Activated CD4-positive, alpha-beta memory T cell treated with anti-CD3 and anti-CD28 coated beads for 36 hours (primary cell): ENCODE results near the gene TAAR1. TPM values are rescaled to one million over a fixed set of nuclear protein-coding genes. Genes with fewer than 3 reads are reported as not detected.
"Not testable (repeated sequence)": the region's sequence is repeated elsewhere in the genome, so short reads cannot be mapped to it uniquely, and the experiment has no call there.

Source experiments
- CTCF ChIA-PET: fragments of 350-600 bp; sonication (Branson Sonifier 250); formaldehyde crosslinking; loops from one replicate; lab custom pipeline; 2021; ENCODE audit warnings: antibody characterized with exemption, inconsistent platforms; lab: Charles Lee
- POLR2A ChIA-PET: fragments of 350-600 bp; sonication (Branson Sonifier 250); formaldehyde crosslinking; loops from one replicate; lab custom pipeline; 2021; ENCODE audit warnings: antibody characterized with exemption; lab: Charles Lee
- DNase-seq: peaks from one replicate; pipeline ENCODE4 v3.0.0-alpha.2; 2020
- H3K27ac Mint-ChIP-seq: one replicate; pipeline ENCODE4 v1.8.0; 2021; ENCODE audit warnings: mixed read lengths
- H3K27me3 Mint-ChIP-seq: one replicate; pipeline ENCODE4 v1.8.0; 2021; ENCODE audit warnings: mixed read lengths
- H3K36me3 Mint-ChIP-seq: one replicate; pipeline ENCODE4 v1.8.0; 2021; ENCODE audit warnings: mixed read lengths
- H3K4me1 Mint-ChIP-seq: one replicate; pipeline ENCODE4 v1.8.0; 2021; ENCODE audit warnings: low read depth, mixed read lengths
- H3K4me3 Mint-ChIP-seq: one replicate; pipeline ENCODE4 v1.8.0; 2021; ENCODE audit warnings: mild to moderate bottlenecking, mixed read lengths
- H3K9me3 Mint-ChIP-seq: one replicate; pipeline ENCODE4 v1.8.0; 2021; ENCODE audit warnings: mixed read lengths
- intact Hi-C: fragments of 100-400 bp; cut with micrococcal nuclease; formaldehyde crosslinking; loops from one replicate; pipeline ENCODE4 v1.15.1; 2023
- total RNA-seq, 2 experiments: library from RNA; stranded (reverse); gene quantifications; one replicate each; pipeline ENCODE4 v1.2.3, GENCODE V29; 2021

The TAAR1 gene
- total RNA-seq, 2 experiments from 2014 or later = not detected

- H3K4me1 Mint-ChIP-seq = peaks cover 4% of the 10 kb centered on the region
- peaks cover 2% of the 10 kb centered on the region for H3K27me3 Mint-ChIP-seq
- H3K36me3 Mint-ChIP-seq = no peaks in the 10 kb centered on the region
- no peak overlapping the region for H3K4me3 Mint-ChIP-seq
- no peak for DNase-seq
- CTCF ChIA-PET = no interaction called here
- POLR2A ChIA-PET = no interaction called here
- intact Hi-C loops = no loop called here
- no peak overlapping the region for H3K27ac Mint-ChIP-seq
- no peaks in the 10 kb centered on the region for H3K9me3 Mint-ChIP-seq
Measured at GRCh38 chr6:132612449-132613108, 46.4 kb downstream of the TAAR1 start.

GRCh38 chr6:132611616-132612015 lies 47.4 kb downstream of the TAAR1 start:
- no peaks in the 10 kb centered on the region for H3K9me3 Mint-ChIP-seq
- ChIA-PET POLR2A (no interaction called here), CTCF (no interaction called here)
- H3K4me1 Mint-ChIP-seq = peaks cover 4% of the 10 kb centered on the region
- H3K27me3 Mint-ChIP-seq = peaks cover 2% of the 10 kb centered on the region
- no peak overlapping the region for H3K27ac Mint-ChIP-seq
- H3K4me3 Mint-ChIP-seq = no peak overlapping the region
- intact Hi-C loops = no loop called here
- no peaks in the 10 kb centered on the region for H3K36me3 Mint-ChIP-seq
- no peak for DNase-seq

GRCh38 chr6:132607544-132608233 lies 51.3 kb downstream of the TAAR1 start:
- Mint-ChIP-seq H3K27ac (no peak overlapping the region), H3K27me3 (no peaks in the 10 kb centered on the region), H3K4me3 (no peak overlapping the region), H3K36me3 (no peaks in the 10 kb centered on the region), H3K9me3 (no peaks in the 10 kb centered on the region), H3K4me1 (no peaks in the 10 kb centered on the region)
- ChIA-PET CTCF (no interaction called here), POLR2A (no interaction called here)
- no peak for DNase-seq
- intact Hi-C loops = no loop called here

GRCh38 chr6:132604635-132605152 lies 54.3 kb downstream of the TAAR1 start:
- no peak overlapping the region for H3K27ac Mint-ChIP-seq
- H3K9me3 Mint-ChIP-seq = no peaks in the 10 kb centered on the region
- DNase-seq = no peak
- H3K4me1 Mint-ChIP-seq = no peaks in the 10 kb centered on the region
- no peaks in the 10 kb centered on the region for H3K27me3 Mint-ChIP-seq
- H3K4me3 Mint-ChIP-seq = no peak overlapping the region
- POLR2A ChIA-PET = no interaction called here
- CTCF ChIA-PET = no interaction called here
- H3K36me3 Mint-ChIP-seq = no peaks in the 10 kb centered on the region
- intact Hi-C loops = no loop called here

GRCh38 chr6:132600900-132601299 lies 58.1 kb downstream of the TAAR1 start:
- CTCF ChIA-PET, H3K4me3 Mint-ChIP-seq, H3K36me3 Mint-ChIP-seq, POLR2A ChIA-PET, DNase-seq, intact Hi-C loops, H3K4me1 Mint-ChIP-seq, H3K9me3 Mint-ChIP-seq, H3K27ac Mint-ChIP-seq, H3K27me3 Mint-ChIP-seq: not testable (repeated sequence)

- Mint-ChIP-seq H3K4me1 (no peaks in the 10 kb centered on the region), H3K9me3 (no peaks in the 10 kb centered on the region), H3K27me3 (peaks cover 5% of the 10 kb centered on the region), H3K27ac (no peak overlapping the region), H3K36me3 (no peaks in the 10 kb centered on the region), H3K4me3 (no peak overlapping the region)
- DNase-seq = no peak
- POLR2A ChIA-PET = no interaction called here
- intact Hi-C loops = no loop called here
- CTCF ChIA-PET = no interaction called here
Measured at GRCh38 chr6:132598473-132598872, 60.5 kb downstream of the TAAR1 start.

GRCh38 chr6:132596201-132596600 lies 62.8 kb downstream of the TAAR1 start:
- H3K27ac Mint-ChIP-seq = no peak overlapping the region
- H3K36me3 Mint-ChIP-seq = no peaks in the 10 kb centered on the region
- no peak overlapping the region for H3K4me3 Mint-ChIP-seq
- POLR2A ChIA-PET = no interaction called here
- peaks cover 9% of the 10 kb centered on the region for H3K27me3 Mint-ChIP-seq
- H3K4me1 Mint-ChIP-seq = no peaks in the 10 kb centered on the region
- intact Hi-C loops = no loop called here
- CTCF ChIA-PET = no interaction called here
- DNase-seq = no peak
- H3K9me3 Mint-ChIP-seq = no peaks in the 10 kb centered on the region

Other genes with a start within 250 kb of the TAAR1 start
- 10 to 100 TPM; 16.2 to 19.0 TPM for gene STX7, start 146.1 kb downstream of the TAAR1 start, total RNA-seq
- gene TAAR9, start 120.9 kb downstream of the TAAR1 start, total RNA-seq = not detected
- not detected for gene TAAR8, start 106.5 kb downstream of the TAAR1 start, total RNA-seq
- gene TAAR6, start 88.9 kb downstream of the TAAR1 start, total RNA-seq = not detected
- gene TAAR5, start 69.4 kb downstream of the TAAR1 start, total RNA-seq = not detected
- gene TAAR2, start 34.9 kb downstream of the TAAR1 start, total RNA-seq = not detected
- gene VNN1, start 54.9 kb upstream of the TAAR1 start, total RNA-seq = not detected
- 1 to 10 TPM; 4.3 to 5.0 TPM for gene VNN2, start 98.7 kb upstream of the TAAR1 start, total RNA-seq
- gene SLC18B1, start 139.5 kb upstream of the TAAR1 start, total RNA-seq = 1 to 10 TPM; 4.5 to 5.2 TPM
- 1,000 to 10,000 TPM; 1,796 to 1,823 TPM for gene RPS12, start 155.4 kb upstream of the TAAR1 start, total RNA-seq